GM18867 (cell line): Measurements from ENCODE around the gene DUSP10.

Source experiments
- ATAC-seq: cut with Tn5 transposase; IDR thresholded peaks from one replicate; pipeline ENCODE4 v1.9.1; 2021; ENCODE audit warnings: mild to moderate bottlenecking, moderate library complexity; ENCODE audit not compliant: unreplicated experiment

The DUSP10 gene

GRCh38 chr1:221655766-221656305 lies 86.1 kb downstream of the DUSP10 start:
- ATAC-seq: no peak
